Measurements from ENCODE around the gene MYOD1.

The MYOD1 gene

DNA sequence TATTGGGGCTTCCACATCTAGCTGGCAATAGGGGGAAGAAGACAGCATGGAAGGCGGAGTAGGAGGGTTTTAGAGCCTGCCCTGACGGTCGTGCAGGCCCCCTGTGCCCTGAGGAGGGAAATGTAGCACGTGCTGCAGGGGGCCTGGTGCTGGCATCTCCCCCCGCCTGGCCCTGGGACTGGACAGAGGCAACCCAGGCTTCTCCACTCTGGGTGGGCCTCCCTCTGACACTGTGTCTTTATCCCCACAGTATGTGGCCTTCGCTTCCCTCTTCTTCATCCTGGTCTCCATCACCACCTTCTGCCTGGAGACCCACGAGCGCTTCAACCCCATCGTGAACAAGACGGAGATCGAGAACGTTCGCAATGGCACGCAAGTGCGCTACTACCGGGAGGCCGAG lies 52.0 kb downstream of the MYOD1 start:
- no peak for DNase-seq (ENCODE audit: low read depth in 2 of 2)

Data from stimulated activated CD4-positive, alpha-beta T cell treated with anti-CD3 and anti-CD28 coated beads, Interleukin-1b, Interleukin-23, amount 100 ng/mL, for 4 hours (primary cell).